Mucosa of gallbladder (tissue), 1 donor: ENCODE data around the gene DTYMK. TPM values are rescaled to one million over a fixed set of nuclear protein-coding genes. Genes with fewer than 3 reads are reported as not detected.

Experiments used
- total RNA-seq: library from RNA; stranded (reverse); gene quantifications from one replicate; pipeline ENCODE4 v1.2.1, GENCODE V29; 2021
- donor health status: DM: no; HTN: no; CAD: no.

DTYMK gene
- total RNA-seq, 1 donor from 2014 or later: 26.2 TPM

Other genes starting within 250 kb of the DTYMK start
- 158 TPM for gene STK25, start 178.2 kb downstream of the DTYMK start, total RNA-seq
- 76.8 TPM for gene BOK, start 128.1 kb downstream of the DTYMK start, total RNA-seq
- 53.8 TPM for gene THAP4, start 49.7 kb downstream of the DTYMK start, total RNA-seq
- 130 TPM for gene ATG4B, start 49.1 kb downstream of the DTYMK start, total RNA-seq
- gene ING5, start 15.2 kb upstream of the DTYMK start, total RNA-seq: 47.4 TPM
- 71.5 TPM for gene D2HGDH, start 47.8 kb upstream of the DTYMK start, total RNA-seq
- 26.4 TPM for gene GAL3ST2, start 90.0 kb upstream of the DTYMK start, total RNA-seq
- gene NEU4, start 122.4 kb upstream of the DTYMK start, total RNA-seq: 34.8 TPM
- gene PDCD1, start 172.1 kb upstream of the DTYMK start, total RNA-seq: 1.5 TPM
- not detected for gene RTP5, start 182.9 kb upstream of the DTYMK start, total RNA-seq